Endothelial cell of hepatic sinusoid (primary cell): Measurements from ENCODE around the gene HSPG2.
"Not testable (repeated sequence)": the region's sequence is repeated elsewhere in the genome, so short reads cannot be mapped to it uniquely, and the experiment has no call there.

Experiments
- in situ Hi-C: cut with HindIII; loops from 2 replicates; pipeline ENCODE4 v1.10.0; 2017; ENCODE audit warnings: low sequenced_read_pairs

The HSPG2 gene

DNA sequence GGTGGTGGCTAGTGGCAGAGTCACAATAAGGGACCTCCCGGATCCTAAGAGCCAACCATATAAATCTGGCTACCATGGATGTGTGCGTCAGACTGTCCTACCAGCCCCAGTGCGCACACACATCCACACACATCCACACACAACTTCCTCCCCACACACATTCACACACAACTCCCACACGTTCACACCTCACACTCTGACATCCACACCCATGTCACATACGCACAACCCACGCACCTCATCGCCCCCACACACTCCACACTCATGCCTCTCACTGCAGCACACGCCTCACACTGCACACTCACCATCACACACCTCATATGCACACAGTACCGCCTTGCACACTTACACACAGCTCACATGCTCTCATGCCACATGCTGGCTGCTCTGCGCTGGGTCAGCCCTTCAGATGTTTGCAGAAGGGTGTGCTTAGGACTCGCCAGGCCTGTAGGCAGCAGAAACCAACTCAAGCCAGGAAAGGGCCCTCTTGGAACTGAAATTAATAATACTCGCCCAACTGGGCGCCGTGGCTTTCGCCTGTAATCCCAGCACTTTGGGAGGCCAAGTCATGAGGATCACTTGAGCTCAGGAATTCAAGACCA is 122.0 kb downstream of the HSPG2 start:
- in situ Hi-C loops = loop anchor here (5.0 kb wide), 1 partner anchor 88 kb away; no protein-coding TSS in a partner anchor

GRCh38 chr1:21814241-21814918 is 122.7 kb downstream of the HSPG2 start:
- in situ Hi-C loops = loop anchor here (5.0 kb wide), 1 partner anchor 87 kb away; no protein-coding TSS in a partner anchor

- in situ Hi-C loops = loop anchor here (5.0 kb wide), 1 partner anchor 86 kb away; no protein-coding TSS in a partner anchor
Measured at GRCh38 chr1:21813542-21813941, 123.6 kb downstream of the HSPG2 start.

DNA sequence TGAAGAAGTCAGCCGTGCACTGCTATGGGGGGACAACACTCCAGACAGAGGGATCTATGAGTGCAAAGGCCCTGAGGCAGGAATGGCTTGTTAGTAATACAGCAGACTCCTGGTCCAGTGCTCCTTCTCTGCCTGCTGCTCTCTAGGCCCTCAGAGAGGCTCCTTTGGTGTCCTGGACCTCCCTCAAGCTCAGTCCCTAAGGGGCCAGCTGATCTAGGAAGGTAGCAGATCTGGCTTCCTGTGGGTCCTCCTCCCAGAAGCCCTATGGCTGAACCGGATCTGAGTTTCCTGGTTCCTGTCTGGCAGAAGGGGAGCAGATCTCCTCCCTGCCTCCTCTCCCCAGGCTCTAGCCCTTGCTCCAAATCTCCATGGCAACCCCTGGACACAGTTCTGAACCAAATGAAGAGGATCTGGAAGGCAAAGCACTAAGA is 125.2 kb downstream of the HSPG2 start, which contains the start of gene LDLRAD2:
TSS of gene LDLRAD2 (plus strand) at position 391 of the 431 bp plus-strand sequence. CDS start 187 bp downstream, outside the sequence.
- in situ Hi-C loops = loop anchor here (5.0 kb wide), 1 partner anchor 85 kb away; no protein-coding TSS in a partner anchor

- in situ Hi-C loops = loop anchor here (10.0 kb wide), 2 partner anchors 50 to 390 kb away; no protein-coding TSS in a partner anchor
Measured at GRCh38 chr1:21804536-21804935, 132.6 kb downstream of the HSPG2 start.

GRCh38 chr1:21801100-21801499 is 136.0 kb downstream of the HSPG2 start:
- in situ Hi-C loops = loop anchor here (10.0 kb wide), 2 partner anchors 54 to 394 kb away; no protein-coding TSS in a partner anchor

- in situ Hi-C loops = loop anchor here (10.0 kb wide), 2 partner anchors 55 to 395 kb away; no protein-coding TSS in a partner anchor
Measured at GRCh38 chr1:21799730-21800129, 137.4 kb downstream of the HSPG2 start.

DNA sequence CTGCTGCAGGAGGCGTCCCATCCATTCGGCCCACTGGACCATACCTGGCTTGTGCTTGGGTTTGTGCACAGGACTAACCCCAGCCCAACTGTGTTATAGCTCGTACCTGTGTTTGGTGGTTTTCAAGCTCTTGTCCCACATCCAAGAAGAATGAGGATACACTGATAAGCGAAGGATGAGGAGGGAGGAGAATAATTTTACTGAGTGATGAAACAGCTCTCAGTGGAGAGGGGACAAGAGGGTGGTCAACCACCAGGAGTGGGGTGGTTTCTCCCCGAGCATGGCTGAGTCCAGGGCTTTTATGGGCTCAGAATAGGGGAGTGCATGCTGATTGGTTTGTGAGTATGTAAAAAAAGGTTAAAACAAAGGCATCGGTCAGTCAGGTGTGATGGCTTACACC is 142.0 kb downstream of the HSPG2 start:
- in situ Hi-C loops = no loop called here

GRCh38 chr1:21794656-21795055 is 142.5 kb downstream of the HSPG2 start:
- in situ Hi-C loops = no loop called here

GRCh38 chr1:21793104-21793503 is 144.0 kb downstream of the HSPG2 start:
- in situ Hi-C loops = no loop called here

GRCh38 chr1:21786640-21787039 is 150.5 kb downstream of the HSPG2 start:
- in situ Hi-C loops = no loop called here

DNA sequence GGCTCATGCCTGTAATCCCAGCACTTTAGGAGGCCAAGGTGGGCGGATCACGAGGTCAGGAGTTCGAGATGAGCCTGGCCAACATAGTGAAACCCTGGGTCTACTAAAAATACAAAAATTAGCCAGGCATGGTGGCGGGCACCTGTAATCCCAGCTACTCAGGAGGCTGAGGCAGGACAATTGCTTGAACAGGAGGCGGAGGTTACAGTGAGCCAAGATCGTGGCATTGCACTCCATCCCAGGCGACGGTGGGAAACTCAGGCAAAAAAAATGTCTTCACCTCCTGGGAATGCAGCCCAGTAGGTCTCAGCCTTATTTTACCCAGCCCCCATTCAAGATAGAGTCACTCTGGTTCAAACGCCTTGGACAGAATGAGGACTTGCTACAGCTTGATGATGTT is 151.3 kb downstream of the HSPG2 start:
- in situ Hi-C loops = not testable (repeated sequence)

DNA sequence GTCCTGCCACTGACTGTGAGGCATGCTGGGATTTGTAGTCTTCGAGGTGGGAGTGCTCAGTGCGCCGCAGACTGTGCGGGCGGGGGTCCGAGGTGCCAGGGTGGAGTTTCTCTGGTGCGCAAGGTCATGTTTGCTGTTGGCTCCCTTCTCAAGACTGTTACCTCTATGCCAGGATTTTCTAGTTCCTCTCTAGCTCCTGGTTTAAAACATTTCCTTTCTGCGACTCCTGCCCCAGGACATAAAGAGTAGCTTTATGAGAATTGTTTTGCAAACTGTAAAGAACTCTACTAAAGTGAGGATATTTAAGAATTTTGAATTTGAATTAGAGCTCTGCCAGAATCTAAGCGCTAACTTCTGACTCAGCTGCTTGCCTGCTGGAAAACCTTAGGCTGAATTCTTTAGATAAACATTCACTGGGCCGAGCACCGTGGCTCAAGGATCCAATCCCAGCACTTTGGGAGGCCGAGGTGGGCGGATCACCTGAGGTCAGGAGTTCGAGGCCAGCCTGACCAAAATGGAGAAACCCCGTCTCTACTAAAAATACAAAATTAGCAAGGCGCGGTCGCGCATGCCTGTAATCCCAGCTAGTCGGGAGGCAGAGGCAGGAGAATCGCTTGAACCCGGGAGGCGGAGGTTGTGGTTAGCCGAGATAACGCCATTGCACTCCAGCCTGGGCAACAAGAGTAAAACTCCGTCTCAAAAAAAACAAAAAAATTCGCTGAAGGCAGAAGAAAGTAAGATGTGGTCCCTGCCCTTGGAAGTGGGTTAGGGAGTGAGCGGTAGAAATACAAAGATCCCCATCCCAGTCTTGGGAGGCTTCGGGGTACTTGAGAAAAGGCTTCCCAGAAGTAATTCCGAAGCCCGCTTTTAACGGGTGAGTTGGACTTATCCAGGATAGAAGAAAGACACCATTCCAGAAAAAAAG is 153.2 kb downstream of the HSPG2 start:
- in situ Hi-C loops = loop anchor here (5.0 kb wide), 1 partner anchor 103 kb away; no protein-coding TSS in a partner anchor

DNA sequence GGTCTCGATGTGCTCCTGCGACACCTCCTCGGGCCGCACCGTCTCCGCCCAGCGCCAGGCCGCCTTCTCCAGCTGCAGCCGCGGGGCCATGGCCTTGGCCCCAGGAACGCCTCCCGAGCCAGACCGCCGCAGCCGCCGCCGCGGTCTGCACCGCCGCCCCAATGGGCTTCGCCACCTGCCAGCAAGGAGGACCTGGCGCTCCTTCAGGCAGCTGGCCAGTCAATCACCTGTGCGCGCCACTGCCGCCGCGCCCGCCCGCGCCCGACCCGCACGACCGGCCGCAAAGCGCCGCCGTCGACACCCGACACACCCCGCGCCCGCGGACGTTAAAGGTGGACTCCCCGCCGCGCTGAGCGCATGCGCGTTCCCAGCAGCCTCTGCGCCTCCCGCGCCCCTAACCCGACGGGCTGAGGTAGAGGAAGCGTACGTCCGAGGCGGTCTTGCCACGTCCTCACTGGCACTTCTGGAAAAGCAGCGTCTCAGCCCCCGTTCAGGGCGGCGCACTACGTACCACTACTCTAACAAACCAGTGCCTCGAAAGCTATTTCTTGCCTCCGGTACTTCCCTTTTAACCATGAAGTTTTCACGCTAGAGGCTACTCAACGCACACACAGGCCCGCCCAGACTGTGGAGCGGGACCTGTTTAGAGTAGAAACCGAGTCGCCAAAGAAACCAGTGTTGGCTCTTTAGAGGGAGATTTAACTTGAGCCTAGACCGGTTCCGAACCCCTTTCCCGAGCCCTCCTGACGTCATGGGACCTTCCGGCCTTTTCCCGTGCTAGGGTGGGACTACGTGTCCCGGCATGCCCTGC is 154.0 kb downstream of the HSPG2 start, which contains the start of gene USP48:
TSS of gene USP48 (minus strand) at position 282 of the 811 bp plus-strand sequence. CDS start at position 90, 192 bp downstream.
- in situ Hi-C loops = loop anchor here (5.0 kb wide), 1 partner anchor 104 kb away; no protein-coding TSS in a partner anchor

DNA sequence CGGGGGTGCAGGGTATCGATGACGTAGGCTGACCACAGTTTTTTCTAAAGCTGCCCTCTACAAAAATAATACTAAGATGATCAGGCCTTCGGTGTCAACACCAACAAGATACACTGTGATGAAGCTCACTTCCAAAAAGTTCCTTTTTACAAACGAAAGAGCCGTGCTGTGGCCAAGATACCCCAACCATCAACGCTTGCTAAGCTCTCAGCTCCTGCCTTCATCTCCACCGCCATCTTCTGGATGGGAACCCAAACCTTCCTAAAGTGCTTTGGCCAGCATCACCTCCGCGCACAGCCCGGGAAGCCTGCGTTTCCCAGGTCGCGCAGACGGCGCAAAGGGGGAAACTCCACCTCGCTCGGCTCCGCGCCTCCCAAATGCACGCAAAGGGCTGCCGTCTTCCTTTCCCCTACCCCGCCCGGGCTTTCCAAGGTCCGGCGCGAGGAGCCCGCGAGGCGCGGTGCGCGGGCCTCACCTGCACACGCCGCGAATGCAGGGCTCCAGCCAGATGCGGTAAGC is 154.7 kb downstream of the HSPG2 start:
- in situ Hi-C loops = loop anchor here (5.0 kb wide), 1 partner anchor 105 kb away; no protein-coding TSS in a partner anchor

DNA sequence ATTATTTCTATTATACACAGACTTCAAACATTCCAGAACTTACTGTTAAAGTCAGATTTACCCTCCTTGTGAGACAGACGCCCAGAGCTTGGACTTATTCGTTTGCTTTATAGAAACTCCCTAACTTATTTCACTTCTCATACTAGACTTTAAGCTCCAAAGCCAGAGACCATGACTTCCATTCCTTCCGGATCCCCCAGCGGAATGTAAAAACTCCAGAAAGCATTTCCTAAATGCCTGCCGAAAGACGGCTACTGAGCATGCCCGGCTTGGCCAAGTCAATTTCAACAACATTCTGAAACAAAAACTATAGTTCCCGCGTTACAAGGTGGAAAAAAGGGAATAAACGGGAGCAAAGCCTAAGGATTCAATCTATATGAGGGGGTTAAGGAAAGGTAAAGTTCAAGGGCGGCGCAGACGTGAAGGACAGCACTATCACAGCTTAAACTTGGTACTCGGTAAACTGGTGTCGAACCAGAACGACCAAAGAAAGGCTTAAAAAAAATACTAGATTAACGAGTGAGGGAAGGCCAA is 155.2 kb downstream of the HSPG2 start:
- in situ Hi-C loops = loop anchor here (5.0 kb wide), 1 partner anchor 105 kb away; no protein-coding TSS in a partner anchor

GRCh38 chr1:21779613-21780521 is 157.2 kb downstream of the HSPG2 start:
- in situ Hi-C loops = loop anchor here (5.0 kb wide), 1 partner anchor 107 kb away; no protein-coding TSS in a partner anchor

DNA sequence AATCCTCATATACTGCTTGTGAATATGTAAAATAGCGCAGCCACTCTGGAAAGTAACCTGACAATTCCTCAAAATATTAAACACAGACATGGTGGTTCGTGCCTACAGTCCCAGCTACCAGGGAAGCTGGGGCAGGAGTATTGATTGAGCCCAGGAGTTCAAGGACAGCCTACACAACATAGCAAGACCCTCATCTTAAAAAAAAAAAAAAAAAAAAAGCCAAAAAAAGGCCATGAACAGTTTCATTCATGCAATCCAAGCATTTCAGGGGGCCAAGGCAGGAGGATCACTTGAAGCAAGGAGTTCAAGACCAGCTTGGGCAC is 158.7 kb downstream of the HSPG2 start:
- in situ Hi-C loops = no loop called here
